K562 (cell line): ENCODE results near the gene CYTH4. TPM values are rescaled to one million over a fixed set of nuclear protein-coding genes. Genes with fewer than 3 reads are reported as not detected.

ENCODE experiments used
- ATF1 ChIP-seq, 2 experiments: fragments of 450-650 bp in 1 of 2; IDR thresholded peaks; 2 replicates each; pipeline ENCODE4 v1.6.1; 2016; ENCODE audit warnings: missing compliant biosample characterization in 1 of 2, missing genetic modification characterization in 1 of 2
- CAMTA2 ChIP-seq: fragments of 250-450 bp; sonication (Bioruptor Pico); conservative IDR thresholded peaks from 2 replicates; pipeline ENCODE4 v1.5.1; 2022
- CBFA2T3 ChIP-seq: fragments of 450-650 bp; IDR thresholded peaks from 2 replicates; pipeline ENCODE4 v1.6.1; 2017
- DPF2 ChIP-seq: fragments of 450-650 bp; IDR thresholded peaks from 2 replicates; pipeline ENCODE4 v1.6.1; 2016
- EHMT2 ChIP-seq: fragments of 450-650 bp; IDR thresholded peaks from 2 replicates; pipeline ENCODE4 v1.6.1; 2018; ENCODE audit warnings: antibody characterized with exemption
- ELF1 ChIP-seq: fragments of 200-800 bp; sonication (Bioruptor generic); IDR thresholded peaks from 2 replicates; pipeline ENCODE4 v1.6.1; 2016; ENCODE audit warnings: missing genetic modification characterization, missing compliant biosample characterization
- FOS ChIP-seq: IDR thresholded peaks from 3 replicates; pipeline ENCODE4 v1.6.1; 2011; ENCODE audit not compliant: insufficient read length; ENCODE audit errors: extremely low read depth
- HDGF ChIP-seq: fragments of 450-650 bp; IDR thresholded peaks from 2 replicates; pipeline ENCODE4 v1.6.1; 2016
- MIER1 ChIP-seq: fragments of 450-650 bp; IDR thresholded peaks from 2 replicates; pipeline ENCODE4 v1.6.1; 2016; ENCODE audit warnings: antibody characterized with exemption, mild to moderate bottlenecking, low read depth
- NEUROD1 ChIP-seq: fragments of 150-350 bp; IDR thresholded peaks from 2 replicates; pipeline ENCODE4 v1.6.1; 2014; ENCODE audit warnings: borderline replicate concordance, low read length, low read depth; ENCODE audit not compliant: partially characterized antibody
- POLR3G ChIP-seq: IDR thresholded peaks from 2 replicates; pipeline ENCODE4 v1.6.1; 2011; ENCODE audit not compliant: insufficient read length, insufficient replicate concordance; ENCODE audit errors: extremely low read depth
- SPI1 ChIP-seq: IDR thresholded peaks from 2 replicates; pipeline ENCODE4 v1.6.1; 2011; ENCODE audit warnings: low read depth, low read length, control low read depth, borderline replicate concordance
- SRF ChIP-seq, 2 experiments: fragments of 250-450, 450-650 bp in 1 of 2; sonication (Bioruptor Pico) in 1 of 2; sonication (generic) in 1 of 2; formaldehyde crosslinking; IDR thresholded peaks; 2 replicates each; pipeline versions ENCODE4 v1.5.0 to v1.5.1; 2020 to 2022; ENCODE audit warnings: mild to moderate bottlenecking in 1 of 2, missing genetic modification reagents in 1 of 2
- polyA plus RNA-seq, 8 experiments: library from polyadenylated mRNA; depleted of rRNA in 4 of 8; stranded (reverse) in 5 of 8; unstranded in 3 of 8; fragments of >200 nt; fragmentation: Nextera tagmentation in 2 of 8; fragmentation: Illumina TruSeq in 1 of 8; extraction: Ambion mirVana in 2 of 8; extraction: Trizol in 1 of 8; gene quantifications; 2 replicates each; pipeline versions ENCODE4 v1.2.1 to v1.2.3, GENCODE V29; 2011 to 2014; ENCODE audit warnings: inconsistent platforms in 1 of 8, missing spikeins in 1 of 8
- total RNA-seq, 7 experiments: library from RNA; depleted of rRNA in 6 of 7; stranded (reverse); fragments of >200 nt in 6 of 7; fragmentation: Illumina TruSeq in 2 of 7; extraction: Trizol in 2 of 7; gene quantifications; 2 replicates each; pipeline versions ENCODE4 v1.2.1 to v1.2.3, GENCODE V29; 2011 to 2021; ENCODE audit warnings: low replicate concordance in 1 of 7
- TF ChIP-seq, protein P1 (sequence below): fragments of 150-350 bp; IDR thresholded peaks from 2 replicates; pipeline ENCODE4 v1.6.1; 2014; ENCODE audit warnings: low read depth, mild to moderate bottlenecking, low read length, borderline replicate concordance
- TF ChIP-seq, protein P2 (sequence below): fragments of 450-650 bp; formaldehyde crosslinking; IDR thresholded peaks from 2 replicates; pipeline ENCODE4 v1.4.0; 2022; ENCODE audit warnings: missing genetic modification characterization
- TF ChIP-seq, protein P3 (sequence below): sonication (generic); formaldehyde crosslinking; IDR thresholded peaks from 2 replicates; pipeline ENCODE4 v1.8.0; 2022; ENCODE audit warnings: missing genetic modification reagents, mild to moderate bottlenecking, moderate library complexity, borderline replicate concordance
- TF ChIP-seq, protein P4 (sequence below): fragments of 250-450 bp; sonication (Bioruptor Pico); IDR thresholded peaks from 2 replicates; pipeline ENCODE4 v1.5.0; 2021; ENCODE audit warnings: mild to moderate bottlenecking, borderline replicate concordance
- TF ChIP-seq, protein P5 (sequence below): fragments of 450-650 bp; IDR thresholded peaks from 2 replicates; pipeline ENCODE4 v1.7.1; 2018; ENCODE audit warnings: mild to moderate bottlenecking, low read depth; ENCODE audit not compliant: partially characterized antibody

The CYTH4 gene
- total and polyA plus RNA-seq, 9 of the 15 experiments (the other 6 are each of a cell fraction or from before 2014, with no cell fraction given): 0.03 to 2.0 (median 0.61) TPM; not detected in 1

DNA sequence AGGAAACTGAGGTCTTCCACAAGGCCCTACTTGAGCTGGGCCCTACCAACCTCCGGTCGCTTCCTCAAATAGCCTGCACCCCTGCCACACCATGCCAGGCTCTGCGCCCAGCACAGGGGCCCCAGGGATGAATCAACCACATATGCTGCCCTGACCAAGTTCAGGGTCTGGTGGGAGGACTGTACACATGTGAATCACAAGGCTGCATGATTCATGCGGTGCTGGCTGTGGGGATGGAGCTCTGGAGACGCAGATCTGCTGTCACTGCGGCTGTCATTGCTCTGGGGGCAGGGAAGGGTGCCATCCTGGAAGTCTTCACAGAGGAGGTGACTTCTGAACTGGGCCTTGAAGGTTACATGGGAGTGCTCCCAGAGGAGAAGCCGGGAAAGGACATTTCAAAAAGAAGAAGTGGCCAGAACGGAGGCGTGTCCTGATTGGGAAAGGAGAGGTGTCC lies 21.5 kb downstream of the CYTH4 start (continued):
- TF ChIP-seq, protein P1, sequence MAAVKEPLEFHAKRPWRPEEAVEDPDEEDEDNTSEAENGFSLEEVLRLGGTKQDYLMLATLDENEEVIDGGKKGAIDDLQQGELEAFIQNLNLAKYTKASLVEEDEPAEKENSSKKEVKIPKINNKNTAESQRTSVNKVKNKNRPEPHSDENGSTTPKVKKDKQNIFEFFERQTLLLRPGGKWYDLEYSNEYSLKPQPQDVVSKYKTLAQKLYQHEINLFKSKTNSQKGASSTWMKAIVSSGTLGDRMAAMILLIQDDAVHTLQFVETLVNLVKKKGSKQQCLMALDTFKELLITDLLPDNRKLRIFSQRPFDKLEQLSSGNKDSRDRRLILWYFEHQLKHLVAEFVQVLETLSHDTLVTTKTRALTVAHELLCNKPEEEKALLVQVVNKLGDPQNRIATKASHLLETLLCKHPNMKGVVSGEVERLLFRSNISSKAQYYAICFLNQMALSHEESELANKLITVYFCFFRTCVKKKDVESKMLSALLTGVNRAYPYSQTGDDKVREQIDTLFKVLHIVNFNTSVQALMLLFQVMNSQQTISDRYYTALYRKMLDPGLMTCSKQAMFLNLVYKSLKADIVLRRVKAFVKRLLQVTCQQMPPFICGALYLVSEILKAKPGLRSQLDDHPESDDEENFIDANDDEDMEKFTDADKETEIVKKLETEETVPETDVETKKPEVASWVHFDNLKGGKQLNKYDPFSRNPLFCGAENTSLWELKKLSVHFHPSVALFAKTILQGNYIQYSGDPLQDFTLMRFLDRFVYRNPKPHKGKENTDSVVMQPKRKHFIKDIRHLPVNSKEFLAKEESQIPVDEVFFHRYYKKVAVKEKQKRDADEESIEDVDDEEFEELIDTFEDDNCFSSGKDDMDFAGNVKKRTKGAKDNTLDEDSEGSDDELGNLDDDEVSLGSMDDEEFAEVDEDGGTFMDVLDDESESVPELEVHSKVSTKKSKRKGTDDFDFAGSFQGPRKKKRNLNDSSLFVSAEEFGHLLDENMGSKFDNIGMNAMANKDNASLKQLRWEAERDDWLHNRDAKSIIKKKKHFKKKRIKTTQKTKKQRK: no peak
- TF ChIP-seq, protein P2, sequence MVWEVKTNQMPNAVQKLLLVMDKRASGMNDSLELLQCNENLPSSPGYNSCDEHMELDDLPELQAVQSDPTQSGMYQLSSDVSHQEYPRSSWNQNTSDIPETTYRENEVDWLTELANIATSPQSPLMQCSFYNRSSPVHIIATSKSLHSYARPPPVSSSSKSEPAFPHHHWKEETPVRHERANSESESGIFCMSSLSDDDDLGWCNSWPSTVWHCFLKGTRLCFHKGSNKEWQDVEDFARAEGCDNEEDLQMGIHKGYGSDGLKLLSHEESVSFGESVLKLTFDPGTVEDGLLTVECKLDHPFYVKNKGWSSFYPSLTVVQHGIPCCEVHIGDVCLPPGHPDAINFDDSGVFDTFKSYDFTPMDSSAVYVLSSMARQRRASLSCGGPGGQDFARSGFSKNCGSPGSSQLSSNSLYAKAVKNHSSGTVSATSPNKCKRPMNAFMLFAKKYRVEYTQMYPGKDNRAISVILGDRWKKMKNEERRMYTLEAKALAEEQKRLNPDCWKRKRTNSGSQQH: no peak
- no peak for TF ChIP-seq EHMT2
- TF ChIP-seq MIER1: no peak
- TF ChIP-seq POLR3G: no peak
- 0 out of 2 replicates have a peak, but pooled peaks have one; percentile 12 for TF ChIP-seq CBFA2T3
- no peak for TF ChIP-seq HDGF
- no peak for TF ChIP-seq FOS
- TF ChIP-seq, protein P3, sequence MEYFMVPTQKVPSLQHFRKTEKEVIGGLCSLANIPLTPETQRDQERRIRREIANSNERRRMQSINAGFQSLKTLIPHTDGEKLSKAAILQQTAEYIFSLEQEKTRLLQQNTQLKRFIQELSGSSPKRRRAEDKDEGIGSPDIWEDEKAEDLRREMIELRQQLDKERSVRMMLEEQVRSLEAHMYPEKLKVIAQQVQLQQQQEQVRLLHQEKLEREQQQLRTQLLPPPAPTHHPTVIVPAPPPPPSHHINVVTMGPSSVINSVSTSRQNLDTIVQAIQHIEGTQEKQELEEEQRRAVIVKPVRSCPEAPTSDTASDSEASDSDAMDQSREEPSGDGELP (CRISPR knock-in tag): no peak
- TF ChIP-seq, protein P4, sequence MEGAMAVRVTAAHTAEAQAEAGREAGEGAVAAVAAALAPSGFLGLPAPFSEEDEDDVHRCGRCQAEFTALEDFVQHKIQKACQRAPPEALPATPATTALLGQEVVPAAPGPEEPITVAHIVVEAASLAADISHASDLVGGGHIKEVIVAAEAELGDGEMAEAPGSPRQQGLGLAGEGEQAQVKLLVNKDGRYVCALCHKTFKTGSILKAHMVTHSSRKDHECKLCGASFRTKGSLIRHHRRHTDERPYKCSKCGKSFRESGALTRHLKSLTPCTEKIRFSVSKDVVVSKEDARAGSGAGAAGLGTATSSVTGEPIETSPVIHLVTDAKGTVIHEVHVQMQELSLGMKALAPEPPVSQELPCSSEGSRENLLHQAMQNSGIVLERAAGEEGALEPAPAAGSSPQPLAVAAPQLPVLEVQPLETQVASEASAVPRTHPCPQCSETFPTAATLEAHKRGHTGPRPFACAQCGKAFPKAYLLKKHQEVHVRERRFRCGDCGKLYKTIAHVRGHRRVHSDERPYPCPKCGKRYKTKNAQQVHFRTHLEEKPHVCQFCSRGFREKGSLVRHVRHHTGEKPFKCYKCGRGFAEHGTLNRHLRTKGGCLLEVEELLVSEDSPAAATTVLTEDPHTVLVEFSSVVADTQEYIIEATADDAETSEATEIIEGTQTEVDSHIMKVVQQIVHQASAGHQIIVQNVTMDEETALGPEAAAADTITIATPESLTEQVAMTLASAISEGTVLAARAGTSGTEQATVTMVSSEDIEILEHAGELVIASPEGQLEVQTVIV (CRISPR knock-in tag): no peak
- no peak for TF ChIP-seq CAMTA2 (CRISPR knock-in tag)
- TF ChIP-seq SPI1: peak; percentile 72; the same call in 1 of the 2 replicates
- TF ChIP-seq, protein P5, sequence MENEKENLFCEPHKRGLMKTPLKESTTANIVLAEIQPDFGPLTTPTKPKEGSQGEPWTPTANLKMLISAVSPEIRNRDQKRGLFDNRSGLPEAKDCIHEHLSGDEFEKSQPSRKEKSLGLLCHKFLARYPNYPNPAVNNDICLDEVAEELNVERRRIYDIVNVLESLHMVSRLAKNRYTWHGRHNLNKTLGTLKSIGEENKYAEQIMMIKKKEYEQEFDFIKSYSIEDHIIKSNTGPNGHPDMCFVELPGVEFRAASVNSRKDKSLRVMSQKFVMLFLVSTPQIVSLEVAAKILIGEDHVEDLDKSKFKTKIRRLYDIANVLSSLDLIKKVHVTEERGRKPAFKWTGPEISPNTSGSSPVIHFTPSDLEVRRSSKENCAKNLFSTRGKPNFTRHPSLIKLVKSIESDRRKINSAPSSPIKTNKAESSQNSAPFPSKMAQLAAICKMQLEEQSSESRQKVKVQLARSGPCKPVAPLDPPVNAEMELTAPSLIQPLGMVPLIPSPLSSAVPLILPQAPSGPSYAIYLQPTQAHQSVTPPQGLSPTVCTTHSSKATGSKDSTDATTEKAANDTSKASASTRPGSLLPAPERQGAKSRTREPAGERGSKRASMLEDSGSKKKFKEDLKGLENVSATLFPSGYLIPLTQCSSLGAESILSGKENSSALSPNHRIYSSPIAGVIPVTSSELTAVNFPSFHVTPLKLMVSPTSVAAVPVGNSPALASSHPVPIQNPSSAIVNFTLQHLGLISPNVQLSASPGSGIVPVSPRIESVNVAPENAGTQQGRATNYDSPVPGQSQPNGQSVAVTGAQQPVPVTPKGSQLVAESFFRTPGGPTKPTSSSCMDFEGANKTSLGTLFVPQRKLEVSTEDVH: no peak
- TF ChIP-seq ATF1 (CRISPR knock-in tag; IDR thresholded peaks at IDR 0.05): no peak
- TF ChIP-seq ATF1 (tag; IDR thresholded peaks at IDR 0.05): no peak
- TF ChIP-seq ELF1 (tag): no peak
- 0 out of 2 replicates have a peak, but pooled peaks have one; percentile 14 for TF ChIP-seq DPF2
- TF ChIP-seq NEUROD1: no peak
- no peak for TF ChIP-seq SRF (CRISPR knock-in tag; IDR thresholded peaks at IDR 0.05)
